Epithelial cell of esophagus (primary cell): Measurements from ENCODE around the gene PASK.

Source experiments
- DNase-seq: peaks from one replicate; pipeline ENCODE4 v3.0.0; 2010; ENCODE audit warnings: low read depth
- H3K4me3 ChIP-seq: 2 replicates; pipeline ENCODE4 v1.5.1; 2011; ENCODE audit warnings: mild to moderate bottlenecking, low read length, control low read depth
- TF ChIP-seq, protein P1 (sequence below): IDR thresholded peaks from 2 replicates; pipeline ENCODE4 v1.5.1; 2011; ENCODE audit warnings: low read depth, mild to moderate bottlenecking, low read length, control low read depth, inconsistent platforms; ENCODE audit not compliant: insufficient read depth; ENCODE audit errors: missing control alignments

PASK gene

GRCh38 chr2:241147336-241147735 is 1.9 kb downstream of the PASK start:
- H3K4me3 ChIP-seq = no peak overlapping the region
- TF ChIP-seq, protein P1, sequence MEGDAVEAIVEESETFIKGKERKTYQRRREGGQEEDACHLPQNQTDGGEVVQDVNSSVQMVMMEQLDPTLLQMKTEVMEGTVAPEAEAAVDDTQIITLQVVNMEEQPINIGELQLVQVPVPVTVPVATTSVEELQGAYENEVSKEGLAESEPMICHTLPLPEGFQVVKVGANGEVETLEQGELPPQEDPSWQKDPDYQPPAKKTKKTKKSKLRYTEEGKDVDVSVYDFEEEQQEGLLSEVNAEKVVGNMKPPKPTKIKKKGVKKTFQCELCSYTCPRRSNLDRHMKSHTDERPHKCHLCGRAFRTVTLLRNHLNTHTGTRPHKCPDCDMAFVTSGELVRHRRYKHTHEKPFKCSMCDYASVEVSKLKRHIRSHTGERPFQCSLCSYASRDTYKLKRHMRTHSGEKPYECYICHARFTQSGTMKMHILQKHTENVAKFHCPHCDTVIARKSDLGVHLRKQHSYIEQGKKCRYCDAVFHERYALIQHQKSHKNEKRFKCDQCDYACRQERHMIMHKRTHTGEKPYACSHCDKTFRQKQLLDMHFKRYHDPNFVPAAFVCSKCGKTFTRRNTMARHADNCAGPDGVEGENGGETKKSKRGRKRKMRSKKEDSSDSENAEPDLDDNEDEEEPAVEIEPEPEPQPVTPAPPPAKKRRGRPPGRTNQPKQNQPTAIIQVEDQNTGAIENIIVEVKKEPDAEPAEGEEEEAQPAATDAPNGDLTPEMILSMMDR = no peak
- DNase-seq = no peak

- TF ChIP-seq, protein P1 = no peak
- DNase-seq = no peak
- no peak overlapping the region for H3K4me3 ChIP-seq
Observed at GRCh38 chr2:241146286-241146685, 3.0 kb downstream of the PASK start.

- TF ChIP-seq, protein P1 = no peak
- no peak overlapping the region for H3K4me3 ChIP-seq
- no peak for DNase-seq
Observed at GRCh38 chr2:241142593-241142992, 6.7 kb downstream of the PASK start.

GRCh38 chr2:241142063-241142462 is 7.2 kb downstream of the PASK start:
- no peak for DNase-seq
- H3K4me3 ChIP-seq = no peak overlapping the region
- TF ChIP-seq, protein P1 = no peak

- H3K4me3 ChIP-seq = no peak overlapping the region
- TF ChIP-seq, protein P1 = no peak
- DNase-seq = no peak
Observed at GRCh38 chr2:241141214-241141770, 8.0 kb downstream of the PASK start.

GRCh38 chr2:241140445-241140840 is 8.8 kb downstream of the PASK start:
- DNase-seq = no peak
- TF ChIP-seq, protein P1 = no peak
- H3K4me3 ChIP-seq = no peak overlapping the region
